ENCODE measurements around the gene BRCA1.

- TF ChIP-seq, protein P1, sequence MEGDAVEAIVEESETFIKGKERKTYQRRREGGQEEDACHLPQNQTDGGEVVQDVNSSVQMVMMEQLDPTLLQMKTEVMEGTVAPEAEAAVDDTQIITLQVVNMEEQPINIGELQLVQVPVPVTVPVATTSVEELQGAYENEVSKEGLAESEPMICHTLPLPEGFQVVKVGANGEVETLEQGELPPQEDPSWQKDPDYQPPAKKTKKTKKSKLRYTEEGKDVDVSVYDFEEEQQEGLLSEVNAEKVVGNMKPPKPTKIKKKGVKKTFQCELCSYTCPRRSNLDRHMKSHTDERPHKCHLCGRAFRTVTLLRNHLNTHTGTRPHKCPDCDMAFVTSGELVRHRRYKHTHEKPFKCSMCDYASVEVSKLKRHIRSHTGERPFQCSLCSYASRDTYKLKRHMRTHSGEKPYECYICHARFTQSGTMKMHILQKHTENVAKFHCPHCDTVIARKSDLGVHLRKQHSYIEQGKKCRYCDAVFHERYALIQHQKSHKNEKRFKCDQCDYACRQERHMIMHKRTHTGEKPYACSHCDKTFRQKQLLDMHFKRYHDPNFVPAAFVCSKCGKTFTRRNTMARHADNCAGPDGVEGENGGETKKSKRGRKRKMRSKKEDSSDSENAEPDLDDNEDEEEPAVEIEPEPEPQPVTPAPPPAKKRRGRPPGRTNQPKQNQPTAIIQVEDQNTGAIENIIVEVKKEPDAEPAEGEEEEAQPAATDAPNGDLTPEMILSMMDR (IDR thresholded peaks at IDR 0.05; ENCODE audit: poor library complexity, severe bottlenecking), result no peak
- TF ChIP-seq POLR2AphosphoS5 (IDR thresholded peaks at IDR 0.05) (no peak), REST (IDR thresholded peaks at IDR 0.05; ENCODE audit: borderline replicate concordance) (no peak), TAF1 (IDR thresholded peaks at IDR 0.05; ENCODE audit: low read depth) (no peak), RAD21 (conservative IDR thresholded peaks at IDR 0.05) (no peak), EP300 (conservative IDR thresholded peaks at IDR 0.05; ENCODE audit: poor library complexity, severe bottlenecking) (no peak)
Measured at GRCh38 chr17:43104665-43105064, 20.5 kb downstream of the BRCA1 start.

All from neural cell (in vitro differentiated cells).